HG03565 (cell line): ENCODE results near the gene AZGP1.
"Not testable (repeated sequence)": the region's sequence is repeated elsewhere in the genome, so short reads cannot be mapped to it uniquely, and the experiment has no call there.

Source experiments
- ATAC-seq: cut with Tn5 transposase; IDR thresholded peaks from one replicate; pipeline ENCODE4 v1.9.1; 2021; ENCODE audit warnings: mild to moderate bottlenecking, moderate library complexity; ENCODE audit not compliant: unreplicated experiment

The AZGP1 gene

GRCh38 chr7:99975782-99976521 is at the start of gene AZGP1:
Gene AZGP1, minus strand, starts transcription at chr7:99976031. Its CDS starts 11 bp downstream, at chr7:99976020.
- ATAC-seq, result no peak

GRCh38 chr7:100024020-100024619 is 48.3 kb upstream of the AZGP1 start:
- ATAC-seq, result no peak

DNA sequence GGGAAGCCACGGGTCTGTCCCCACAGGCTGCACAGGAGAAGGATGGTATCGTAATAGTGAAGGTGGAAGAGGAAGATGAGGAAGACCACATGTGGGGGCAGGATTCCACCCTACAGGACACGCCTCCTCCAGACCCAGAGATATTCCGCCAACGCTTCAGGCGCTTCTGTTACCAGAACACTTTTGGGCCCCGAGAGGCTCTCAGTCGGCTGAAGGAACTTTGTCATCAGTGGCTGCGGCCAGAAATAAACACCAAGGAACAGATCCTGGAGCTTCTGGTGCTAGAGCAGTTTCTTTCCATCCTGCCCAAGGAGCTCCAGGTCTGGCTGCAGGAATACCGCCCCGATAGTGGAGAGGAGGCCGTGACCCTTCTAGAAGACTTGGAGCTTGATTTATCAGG is 47.7 kb upstream of the AZGP1 start:
- ATAC-seq, result no peak

GRCh38 chr7:100022621-100023020 is 46.8 kb upstream of the AZGP1 start:
- no peak for ATAC-seq

DNA sequence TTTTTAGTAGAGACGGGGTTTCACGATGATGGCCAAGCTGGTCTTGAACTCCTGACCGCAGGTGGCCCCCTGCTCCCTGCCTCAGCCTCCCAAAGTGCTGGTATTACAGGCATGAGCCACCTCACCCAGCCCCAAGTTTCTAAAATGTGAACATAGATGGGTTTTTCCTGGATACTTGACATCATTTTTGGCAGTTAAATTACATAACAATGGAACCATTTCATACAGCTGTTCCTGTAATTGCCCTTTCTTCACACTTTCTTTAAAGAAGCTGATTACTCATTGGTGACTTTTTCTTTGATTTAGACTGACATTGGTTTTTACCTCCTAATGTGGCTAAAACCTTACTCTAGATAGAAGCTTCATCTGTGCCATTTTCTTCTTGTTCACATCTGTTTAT is 45.5 kb upstream of the AZGP1 start:
- ATAC-seq, result no peak

DNA sequence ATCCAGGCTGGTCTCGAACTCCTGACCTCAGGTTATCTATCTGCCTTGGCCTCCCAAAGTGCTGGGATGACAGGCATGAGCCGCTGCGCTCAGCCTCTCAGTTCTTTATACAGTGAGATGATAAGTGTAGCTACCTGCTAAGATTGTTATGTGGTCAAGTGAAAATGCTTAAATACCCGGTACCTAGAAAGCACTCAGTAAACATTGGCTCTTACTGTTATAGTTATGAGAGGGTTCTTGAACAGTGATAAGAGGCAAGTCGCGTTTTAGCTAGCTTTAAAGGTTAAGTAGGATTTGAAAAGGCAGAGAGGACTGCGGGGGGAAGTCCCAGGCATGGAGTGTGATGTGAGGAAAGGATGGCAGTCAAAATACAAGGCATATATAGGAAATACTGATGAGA is 44.1 kb upstream of the AZGP1 start:
- ATAC-seq, result no peak

- ATAC-seq, result no peak
Measured at GRCh38 chr7:100017875-100018274, 42.0 kb upstream of the AZGP1 start.

- no peak for ATAC-seq
Measured at GRCh38 chr7:100017300-100017699, 41.5 kb upstream of the AZGP1 start.

DNA sequence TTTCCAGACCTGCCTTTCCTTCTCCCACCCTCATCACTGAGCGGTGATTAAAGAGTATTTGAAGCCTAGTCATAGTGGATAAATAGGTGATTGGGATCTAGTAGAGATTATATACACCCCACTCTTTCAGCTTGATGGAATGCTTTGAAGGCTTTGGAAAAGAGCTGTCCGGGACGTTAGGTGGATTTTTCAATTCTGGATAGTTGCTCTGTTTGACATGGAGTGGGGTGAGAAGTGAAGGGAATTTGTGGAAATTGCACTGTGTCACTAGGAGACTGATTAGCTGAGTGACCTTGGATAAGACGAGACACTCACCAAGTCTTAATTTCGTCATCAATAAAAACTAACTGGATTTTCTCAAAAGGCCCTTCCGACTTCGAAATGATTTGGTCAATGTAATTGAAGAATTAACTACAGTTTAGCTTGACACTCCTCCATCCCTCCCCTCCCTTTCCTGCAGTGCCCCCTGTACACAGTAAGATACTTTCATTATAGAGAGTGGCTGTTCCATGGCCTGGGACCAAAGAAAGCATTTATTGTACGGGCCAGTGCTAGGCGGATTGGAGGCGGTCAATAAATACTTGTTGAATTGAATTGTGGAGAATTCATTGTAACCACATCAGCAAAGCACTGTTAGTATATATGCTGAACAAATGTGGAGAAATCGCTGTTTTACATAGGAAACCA is 40.5 kb upstream of the AZGP1 start:
- no peak for ATAC-seq

GRCh38 chr7:100015232-100016214 is 39.7 kb upstream of the AZGP1 start, which contains the start of gene ZKSCAN1:
Gene ZKSCAN1, plus strand, starts transcription at chr7:100015596. Its CDS starts 7,911 bp downstream, at chr7:100023507.
- ATAC-seq, result peak; percentile 88

DNA sequence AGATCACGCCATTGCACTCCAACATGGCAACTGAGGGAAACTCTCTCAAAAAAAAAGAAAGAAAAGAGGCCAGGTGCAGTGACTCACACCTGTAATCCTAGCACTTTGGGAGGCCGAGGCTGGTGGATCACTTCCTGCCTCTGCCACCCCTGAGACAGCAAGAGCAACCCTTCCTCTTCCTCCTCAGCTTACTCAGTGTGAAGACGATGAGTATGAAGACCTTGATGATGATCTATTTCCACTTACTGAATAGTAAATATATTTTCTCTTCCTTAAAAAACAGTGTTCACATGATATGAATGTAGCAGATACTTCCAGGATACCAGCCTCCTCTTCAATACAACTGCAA is 37.5 kb upstream of the AZGP1 start:
- no peak for ATAC-seq

DNA sequence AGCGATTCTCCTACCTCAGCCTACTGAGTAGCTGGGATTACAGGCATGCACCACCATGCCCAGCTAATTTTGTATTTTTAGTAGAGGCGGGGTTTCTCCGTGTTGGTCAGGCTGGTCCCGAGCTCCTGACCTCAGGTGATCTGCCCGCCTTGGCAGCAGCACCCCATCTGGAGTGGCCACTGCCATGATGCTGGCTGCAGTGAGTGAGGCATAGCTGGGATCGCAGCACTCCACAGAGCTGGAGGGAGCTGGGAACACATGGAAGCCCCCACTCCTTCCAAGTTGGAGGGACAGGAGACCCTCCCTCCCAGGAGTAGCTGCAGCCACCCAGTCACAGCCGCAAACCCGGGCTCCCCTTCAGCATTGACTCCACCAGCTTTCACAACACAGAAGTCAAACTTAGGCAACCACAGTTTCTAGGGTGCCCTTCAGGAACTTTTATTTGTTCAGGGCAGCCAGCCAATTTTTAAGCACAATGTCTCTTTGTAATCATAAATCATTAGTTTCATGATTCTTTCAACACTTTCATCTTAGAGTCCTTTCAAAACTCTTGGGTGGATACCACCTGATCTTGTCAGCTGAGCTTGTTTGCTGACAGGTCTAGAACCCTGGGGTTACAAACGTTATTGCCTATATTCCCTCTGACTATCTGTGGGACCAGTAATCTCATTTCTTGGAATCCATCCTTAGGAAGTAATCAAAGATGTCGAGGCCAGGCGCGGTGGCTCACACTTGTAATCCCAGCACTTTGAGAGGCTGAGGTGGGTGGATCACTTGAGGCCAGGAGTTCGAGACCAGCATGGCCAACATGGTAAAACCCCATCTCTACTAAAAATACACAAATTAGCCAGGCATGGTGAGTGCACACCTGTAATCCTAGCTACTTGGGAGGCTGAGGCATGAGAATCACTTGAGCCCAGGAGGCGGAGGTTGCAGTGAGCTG is 36.8 kb upstream of the AZGP1 start:
- not testable (repeated sequence) for ATAC-seq

DNA sequence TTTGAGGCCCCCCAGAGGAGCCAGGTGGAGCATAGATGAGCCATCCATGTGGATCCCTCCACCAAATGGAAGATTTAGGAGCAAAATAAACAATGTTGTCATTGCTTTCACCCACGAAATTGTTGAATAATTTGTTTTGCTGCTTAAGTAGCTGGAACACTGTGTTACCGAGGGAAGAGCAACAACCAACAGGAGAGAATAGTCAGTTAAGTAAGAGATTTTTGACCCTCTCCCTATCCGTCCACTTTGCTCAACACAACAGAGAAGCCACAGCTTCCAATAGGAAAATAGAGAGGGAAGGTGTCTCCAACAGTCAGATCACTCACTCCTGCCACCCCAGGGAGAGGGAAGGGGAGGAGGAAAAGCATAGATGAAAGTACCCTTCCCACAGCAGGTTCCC is 35.7 kb upstream of the AZGP1 start:
- no peak for ATAC-seq

GRCh38 chr7:100010901-100011300 is 35.1 kb upstream of the AZGP1 start:
- ATAC-seq, result no peak

DNA sequence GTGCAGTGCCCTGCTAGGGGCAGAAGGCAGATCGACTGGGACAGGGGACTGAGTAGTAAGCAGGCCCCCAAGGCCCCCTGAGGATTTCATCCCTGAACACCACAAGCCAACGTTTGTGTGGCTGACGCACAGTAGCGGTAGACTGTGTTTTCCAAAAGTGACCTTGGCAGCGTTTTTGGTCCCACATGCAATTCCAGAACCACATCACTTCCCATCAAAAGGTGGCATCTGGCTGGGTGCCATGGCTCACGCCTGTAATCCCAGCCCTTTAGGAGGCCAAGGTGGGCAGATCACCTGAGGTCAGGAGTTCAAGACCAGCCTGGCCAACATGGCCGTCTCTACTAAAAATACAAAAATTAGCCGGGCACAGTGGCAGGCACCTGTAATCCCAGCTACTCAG is 34.1 kb upstream of the AZGP1 start:
- ATAC-seq, result not testable (repeated sequence)

- no peak for ATAC-seq
Measured at GRCh38 chr7:100008525-100008924, 32.7 kb upstream of the AZGP1 start.

GRCh38 chr7:100007887-100008286 is 32.1 kb upstream of the AZGP1 start:
- ATAC-seq, result no peak

GRCh38 chr7:100003711-100004661 is 28.2 kb upstream of the AZGP1 start:
- no peak for ATAC-seq

DNA sequence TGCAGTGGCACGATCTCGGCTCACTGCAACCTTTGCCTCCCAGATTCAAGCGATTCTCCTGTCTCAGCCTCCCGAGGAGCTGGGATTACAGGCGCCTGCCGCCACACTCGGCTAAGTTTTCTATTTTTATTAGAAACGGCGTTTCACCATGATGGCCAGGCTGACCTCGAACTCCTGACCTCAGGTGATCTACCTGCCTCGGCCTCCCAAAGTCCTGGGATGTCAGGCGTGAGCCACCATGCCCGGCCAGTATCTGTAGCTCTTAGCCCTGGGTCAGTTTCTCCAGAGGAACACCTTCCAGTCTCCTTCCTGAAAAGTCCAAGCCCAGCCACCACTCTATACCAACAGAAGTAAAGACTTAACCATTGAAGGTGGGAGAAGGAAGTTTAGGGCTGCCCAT is 24.4 kb upstream of the AZGP1 start:
- no peak for ATAC-seq
